GM18511 (cell line): Measurements from ENCODE around the gene DPPA5.
"Not testable (repeated sequence)": the region's sequence is repeated elsewhere in the genome, so short reads cannot be mapped to it uniquely, and the experiment has no call there.

Source experiments
- ATAC-seq: cut with Tn5 transposase; IDR thresholded peaks from one replicate; pipeline ENCODE4 v1.9.1; 2021; ENCODE audit warnings: mild to moderate bottlenecking, moderate library complexity; ENCODE audit not compliant: unreplicated experiment

DPPA5 gene

GRCh38 chr6:73364549-73364948, 10.5 kb upstream of the DPPA5 start:
- no peak for ATAC-seq

- ATAC-seq, result no peak
These were observed 10.0 kb upstream of the DPPA5 start for GRCh38 chr6:73364121-73364520.

- no peak for ATAC-seq
These were observed 9.4 kb upstream of the DPPA5 start for GRCh38 chr6:73363537-73363875.

GRCh38 chr6:73362869-73363536, 8.9 kb upstream of the DPPA5 start:
- ATAC-seq, result no peak

GRCh38 chr6:73362358-73362757, 8.3 kb upstream of the DPPA5 start, which contains the start of gene KHDC3L:
KHDC3L (plus strand) TSS chr6:73362658; CDS start chr6:73362730, 72 bp downstream.
- no peak for ATAC-seq

- no peak for ATAC-seq
These were observed 4.8 kb downstream of the DPPA5 start for GRCh38 chr6:73349311-73349710.

GRCh38 chr6:73348550-73349204, 5.4 kb downstream of the DPPA5 start:
- no peak for ATAC-seq

GRCh38 chr6:73343164-73343563, 10.9 kb downstream of the DPPA5 start:
- no peak for ATAC-seq

GRCh38 chr6:73342174-73342573, 11.9 kb downstream of the DPPA5 start:
- ATAC-seq, result no peak

GRCh38 chr6:73341335-73341734, 12.7 kb downstream of the DPPA5 start:
- ATAC-seq, result no peak

GRCh38 chr6:73340048-73340447, 14.0 kb downstream of the DPPA5 start:
- no peak for ATAC-seq

GRCh38 chr6:73339340-73339739, 14.7 kb downstream of the DPPA5 start:
- no peak for ATAC-seq

- peak; percentile 78 for ATAC-seq
These were observed 24.9 kb downstream of the DPPA5 start for GRCh38 chr6:73329201-73329600.

GRCh38 chr6:73328790-73329189, 25.3 kb downstream of the DPPA5 start:
- no peak for ATAC-seq

- ATAC-seq, result no peak
These were observed 28.4 kb downstream of the DPPA5 start for GRCh38 chr6:73325656-73326055.

GRCh38 chr6:73323323-73323722, 30.8 kb downstream of the DPPA5 start:
- ATAC-seq, result no peak

- ATAC-seq, result no peak
These were observed 39.2 kb downstream of the DPPA5 start for GRCh38 chr6:73314577-73315492.

GRCh38 chr6:73310503-73310845, 43.6 kb downstream of the DPPA5 start:
- not testable (repeated sequence) for ATAC-seq

GRCh38 chr6:73309785-73310502, 44.1 kb downstream of the DPPA5 start:
- ATAC-seq, result peak; percentile 96

- no peak for ATAC-seq
These were observed 44.6 kb downstream of the DPPA5 start for GRCh38 chr6:73309535-73309784.
